GM12892 (cell line): ENCODE measurements around the gene CHIA.

Experiments used
- POLR2A ChIP-seq: IDR thresholded peaks from 2 replicates; pipeline ENCODE4 v1.6.1; 2011; ENCODE audit warnings: low read depth, low read length, control low read depth
- POLR2AphosphoS5 ChIP-seq: IDR thresholded peaks from 2 replicates; pipeline ENCODE4 v1.6.1; 2011; ENCODE audit warnings: low read depth, low read length, control low read depth
- TAF1 ChIP-seq: IDR thresholded peaks from 2 replicates; pipeline ENCODE4 v1.6.1; 2011; ENCODE audit warnings: low read depth, mild to moderate bottlenecking, control low read depth, low read length, borderline replicate concordance

GRCh38 chr1:111283838-111284237 lies 6.8 kb upstream of the CHIA start:
- TF ChIP-seq POLR2AphosphoS5 (no peak), POLR2A (no peak), TAF1 (no peak)
